Activated T-cell treated with anti-CD3 and anti-CD28 coated beads, Interleukin-2, amount 50 U/mL, for 72 hours (primary cell): ENCODE results near the gene POM121. TPM values are rescaled to one million over a fixed set of nuclear protein-coding genes. Genes with fewer than 3 reads are reported as not detected.
"Not testable (repeated sequence)": the region's sequence is repeated elsewhere in the genome, so short reads cannot be mapped to it uniquely, and the experiment has no call there.

ENCODE experiments used
- ATAC-seq, 2 donors: fragments of 150-1000 bp; cut with Tn5 transposase; replicated peaks in 1 of 2; 2 replicates each; pipeline ENCODE4 v1.10.0; 2021; ENCODE audit warnings: moderate library complexity in 2 of 2, mild to moderate bottlenecking in 1 of 2
- DNase-seq, 2 donors: peaks; one replicate each; pipeline ENCODE4 v3.0.0; 2021 to 2022; ENCODE audit warnings: mixed read lengths in 1 of 2
- H3K27ac Mint-ChIP-seq: one replicate; pipeline ENCODE4 v1.8.0; 2022; ENCODE audit warnings: mild to moderate bottlenecking, moderate library complexity, mixed read lengths
- H3K27me3 Mint-ChIP-seq: one replicate; pipeline ENCODE4 v1.8.0; 2022; ENCODE audit warnings: low read depth, mixed read lengths
- H3K36me3 Mint-ChIP-seq, 2 donors: one replicate each; pipeline ENCODE4 v1.8.0; 2022; ENCODE audit warnings: mixed read lengths in 2 of 2, mild to moderate bottlenecking in 1 of 2; ENCODE audit not compliant: insufficient read depth in 2 of 2
- H3K4me1 Mint-ChIP-seq: one replicate; pipeline ENCODE4 v1.8.0; 2022; ENCODE audit warnings: low read depth, mixed read lengths
- H3K4me3 Mint-ChIP-seq, 2 donors: one replicate each; pipeline ENCODE4 v1.8.0; 2022; ENCODE audit warnings: mild to moderate bottlenecking in 2 of 2, mixed read lengths in 2 of 2, moderate library complexity in 2 of 2
- H3K9me3 Mint-ChIP-seq, 2 donors: one replicate each; pipeline ENCODE4 v1.8.0; 2022; ENCODE audit warnings: mixed read lengths in 2 of 2
- total RNA-seq, 2 donors: library from RNA; stranded (reverse); gene quantifications; one replicate each; pipeline ENCODE4 v1.2.3, GENCODE V29; 2022

Gene POM121
- total RNA-seq, 2 donors from 2014 or later, result 63.4 to 68.0 TPM

GRCh38 chr7:72982084-72982483 is 57.2 kb downstream of the POM121 start:
- H3K9me3 Mint-ChIP-seq, DNase-seq, H3K4me3 Mint-ChIP-seq, H3K36me3 Mint-ChIP-seq, H3K4me1 Mint-ChIP-seq, H3K27me3 Mint-ChIP-seq, H3K27ac Mint-ChIP-seq, ATAC-seq: not testable (repeated sequence)

GRCh38 chr7:72990146-72990913 is 65.4 kb downstream of the POM121 start:
- ATAC-seq, result peak; percentile 18 to 35
- H3K4me1 Mint-ChIP-seq, DNase-seq, H3K27me3 Mint-ChIP-seq, H3K4me3 Mint-ChIP-seq, H3K27ac Mint-ChIP-seq, H3K9me3 Mint-ChIP-seq, H3K36me3 Mint-ChIP-seq: not testable (repeated sequence)

DNA sequence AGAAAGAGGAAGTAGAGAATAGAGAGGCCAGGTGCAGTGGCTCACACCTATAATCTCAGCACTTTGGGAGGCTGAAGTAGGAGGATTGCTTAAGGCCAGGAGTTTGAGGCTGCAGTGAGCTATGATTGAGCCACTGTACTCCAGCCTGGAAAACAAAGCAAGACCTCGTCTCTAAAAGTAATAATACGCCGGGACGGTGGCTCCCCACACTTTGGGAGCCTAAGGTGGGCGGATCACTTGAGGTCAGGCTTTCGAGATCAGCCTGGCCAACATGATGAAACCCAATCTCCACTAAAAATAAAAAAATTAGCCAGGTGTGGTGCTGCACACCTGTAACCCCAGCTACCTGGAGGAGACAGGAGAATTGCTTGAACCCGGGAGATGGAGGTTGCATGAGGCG is 70.6 kb downstream of the POM121 start:
- H3K4me3 Mint-ChIP-seq, H3K9me3 Mint-ChIP-seq, H3K36me3 Mint-ChIP-seq, H3K27ac Mint-ChIP-seq, H3K27me3 Mint-ChIP-seq, ATAC-seq, H3K4me1 Mint-ChIP-seq, DNase-seq: not testable (repeated sequence)

DNA sequence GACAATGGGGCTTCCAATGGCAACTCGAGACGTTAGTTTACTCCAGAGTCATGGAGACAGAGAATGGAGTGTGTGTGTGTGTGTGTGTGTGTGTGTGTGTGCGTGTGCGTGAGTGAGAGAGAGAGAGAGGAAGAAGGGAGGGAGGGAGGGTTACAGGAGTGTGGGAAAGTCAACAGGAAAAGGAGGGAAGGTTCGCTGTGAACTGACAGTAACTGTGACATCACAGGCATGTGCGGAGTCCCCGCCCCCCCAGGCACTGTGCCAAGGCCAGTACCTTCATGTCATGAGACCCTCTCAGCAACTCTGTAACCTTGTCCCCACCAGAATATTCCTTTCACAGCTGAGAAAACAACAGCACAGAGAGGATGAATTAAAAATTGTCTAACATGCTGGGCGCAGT is 72.6 kb downstream of the POM121 start:
- H3K27ac Mint-ChIP-seq, H3K9me3 Mint-ChIP-seq, H3K36me3 Mint-ChIP-seq, ATAC-seq, H3K27me3 Mint-ChIP-seq, H3K4me1 Mint-ChIP-seq, DNase-seq, H3K4me3 Mint-ChIP-seq: not testable (repeated sequence)

DNA sequence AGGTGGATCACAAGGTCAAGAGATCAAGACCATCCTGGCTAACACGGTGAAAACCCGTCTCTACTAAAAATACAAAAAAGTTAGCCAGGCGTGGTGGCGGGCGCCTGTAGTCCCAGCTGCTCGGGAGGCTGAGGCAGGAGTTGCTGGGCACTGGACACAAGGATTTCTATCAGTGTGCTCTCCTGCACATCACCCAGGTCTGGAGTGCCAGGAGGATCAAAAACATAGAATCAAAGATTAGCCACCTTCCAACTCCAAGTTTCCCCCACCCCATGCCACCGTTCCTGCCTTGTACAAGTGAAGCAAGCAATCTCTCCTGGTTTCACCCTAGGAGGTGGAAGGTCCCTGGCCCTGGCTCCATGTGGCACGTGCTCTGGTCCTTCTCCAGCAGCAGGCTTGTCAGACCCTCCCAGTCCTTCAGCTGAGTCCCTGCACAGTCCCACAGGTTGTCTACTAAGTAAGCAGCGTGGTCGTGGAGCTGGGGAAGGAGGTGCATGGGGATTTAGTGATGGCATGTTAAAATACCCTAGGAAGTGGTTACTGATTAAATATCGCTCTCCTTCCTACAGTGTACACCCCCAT is 73.1 kb downstream of the POM121 start:
- not testable (repeated sequence) for H3K27ac Mint-ChIP-seq, H3K36me3 Mint-ChIP-seq, H3K4me1 Mint-ChIP-seq, H3K9me3 Mint-ChIP-seq, DNase-seq, H3K27me3 Mint-ChIP-seq, ATAC-seq, H3K4me3 Mint-ChIP-seq

Other genes starting within 250 kb of the POM121 start
- 1 to 10 TPM; 1.5 to 4.7 TPM for gene TYW1B, start 96.9 kb upstream of the POM121 start, total RNA-seq
- 1 to 10 TPM; 1.8 TPM for gene TRIM74, start 44.4 kb downstream of the POM121 start, total RNA-seq
- gene SPDYE8, start 104.7 kb downstream of the POM121 start, total RNA-seq, result not detected
- not detected for gene SPDYE11, start 132.8 kb downstream of the POM121 start, total RNA-seq
- not detected for gene SPDYE9, start 160.9 kb downstream of the POM121 start, total RNA-seq